Loucy (cell line): ENCODE data around the gene NBEA.

Source experiments
- CTCF ChIP-seq: fragments of 200-600 bp; sonication (generic); conservative IDR thresholded peaks from 2 replicates; pipeline ENCODE4 v1.5.1; 2014; ENCODE audit warnings: mild to moderate bottlenecking, antibody characterized with exemption, low read length
- EZH2phosphoT487 ChIP-seq: fragments of 200-600 bp; IDR thresholded peaks from 2 replicates; pipeline ENCODE4 v1.6.1; 2018; ENCODE audit warnings: antibody characterized with exemption, mild to moderate bottlenecking, moderate library complexity, borderline replicate concordance

GRCh38 chr13:35343417-35343816, 401.3 kb downstream of the NBEA start:
- no peak for TF ChIP-seq CTCF
- no peak for TF ChIP-seq EZH2phosphoT487
